GM19035 (cell line): Measurements from ENCODE around the gene NGF.

Experiments used
- ATAC-seq: cut with Tn5 transposase; IDR thresholded peaks from one replicate; pipeline ENCODE4 v1.9.1; 2021; ENCODE audit not compliant: unreplicated experiment

NGF gene

DNA sequence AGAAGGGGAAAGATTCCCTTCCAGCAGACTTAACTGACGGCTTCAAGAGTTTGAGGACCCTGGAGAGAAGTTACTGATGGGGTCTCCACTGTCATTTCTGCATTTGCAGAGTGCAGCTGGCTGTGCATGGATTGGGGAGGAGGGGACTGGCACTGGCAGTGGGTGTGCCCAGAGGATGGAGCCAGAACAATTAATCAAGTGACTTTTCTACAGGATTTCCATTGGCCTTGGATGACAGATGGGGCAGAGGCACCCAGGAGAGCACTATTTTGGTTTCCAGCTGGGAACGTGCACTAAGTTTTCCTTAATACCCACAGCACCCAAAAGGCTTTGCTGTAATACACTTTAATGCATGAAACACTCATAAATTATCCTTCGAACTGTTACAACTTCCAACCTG, 1.3 kb downstream of the NGF start:
- ATAC-seq: no peak

DNA sequence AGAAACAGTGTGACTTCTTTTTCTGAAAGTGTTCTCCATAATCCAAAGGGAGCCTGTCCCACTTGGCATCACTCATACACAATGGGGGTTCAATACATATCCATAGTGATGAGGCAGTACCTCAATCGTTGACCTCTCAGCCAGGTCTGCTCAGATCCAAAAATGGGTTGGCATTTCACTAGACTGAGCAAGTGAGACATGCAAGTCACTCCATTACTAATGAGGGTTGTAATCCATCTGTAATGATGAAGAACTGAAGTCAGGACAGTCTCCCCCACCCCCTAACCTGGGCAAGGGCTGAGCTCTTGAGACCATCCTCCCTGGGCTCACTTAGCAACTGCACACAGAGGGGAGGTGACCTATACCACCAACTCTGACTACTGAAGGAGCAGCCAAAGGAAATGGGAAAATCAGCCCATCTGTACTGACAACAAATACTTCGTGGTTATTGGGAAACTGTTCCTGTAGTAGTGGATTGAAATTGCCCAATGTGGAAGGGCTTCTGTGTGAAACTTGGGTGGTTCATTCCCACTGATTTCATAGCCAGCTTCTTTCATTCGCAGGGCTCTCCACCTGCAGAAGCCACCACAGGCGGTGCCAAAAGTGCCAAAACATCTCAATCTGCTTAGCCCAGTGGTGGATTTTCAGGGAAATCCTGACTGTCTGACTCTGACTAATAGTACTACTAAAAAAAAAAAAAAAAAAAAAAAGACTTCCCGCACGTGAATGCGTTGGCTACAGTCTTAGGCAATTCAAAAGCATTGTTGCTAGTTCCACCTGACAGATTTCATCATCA, 5.0 kb downstream of the NGF start:
- no peak for ATAC-seq

DNA sequence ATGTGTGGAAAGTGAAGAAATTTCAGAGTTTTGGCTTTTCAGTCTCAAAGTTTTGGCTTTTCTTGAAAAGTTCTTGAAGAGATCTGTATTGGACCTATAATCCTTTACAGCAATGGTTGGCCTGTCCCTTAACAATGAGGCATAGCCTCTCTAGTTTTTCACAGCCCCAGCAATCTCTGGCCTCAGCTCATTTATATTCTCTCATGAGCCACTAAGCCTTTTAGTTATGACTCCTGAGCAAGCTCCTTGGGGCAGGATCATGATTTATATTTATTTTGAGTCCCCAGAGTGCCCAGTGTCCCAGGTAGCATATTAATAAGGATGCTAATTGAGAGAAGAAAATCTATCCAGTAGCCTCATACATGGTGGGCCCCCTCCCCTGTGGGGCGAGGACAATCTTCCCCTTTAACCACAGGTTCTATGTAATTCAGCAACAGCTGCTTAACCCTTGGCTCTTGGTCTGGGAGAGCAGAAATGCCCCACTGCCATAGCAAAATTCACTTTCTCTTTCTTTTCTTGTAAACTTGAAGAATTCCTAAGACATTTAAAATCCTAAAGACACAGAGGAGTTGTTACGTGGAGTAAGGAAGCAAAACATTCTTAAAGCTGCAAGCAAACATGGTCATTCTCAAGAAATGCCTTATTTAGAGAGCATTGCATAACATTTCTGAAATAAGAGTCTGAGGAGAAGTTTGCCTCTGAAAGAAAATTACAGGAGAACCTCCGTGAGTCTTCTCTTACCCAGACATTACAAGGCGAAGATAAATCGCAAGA, 6.3 kb downstream of the NGF start:
- no peak for ATAC-seq

DNA sequence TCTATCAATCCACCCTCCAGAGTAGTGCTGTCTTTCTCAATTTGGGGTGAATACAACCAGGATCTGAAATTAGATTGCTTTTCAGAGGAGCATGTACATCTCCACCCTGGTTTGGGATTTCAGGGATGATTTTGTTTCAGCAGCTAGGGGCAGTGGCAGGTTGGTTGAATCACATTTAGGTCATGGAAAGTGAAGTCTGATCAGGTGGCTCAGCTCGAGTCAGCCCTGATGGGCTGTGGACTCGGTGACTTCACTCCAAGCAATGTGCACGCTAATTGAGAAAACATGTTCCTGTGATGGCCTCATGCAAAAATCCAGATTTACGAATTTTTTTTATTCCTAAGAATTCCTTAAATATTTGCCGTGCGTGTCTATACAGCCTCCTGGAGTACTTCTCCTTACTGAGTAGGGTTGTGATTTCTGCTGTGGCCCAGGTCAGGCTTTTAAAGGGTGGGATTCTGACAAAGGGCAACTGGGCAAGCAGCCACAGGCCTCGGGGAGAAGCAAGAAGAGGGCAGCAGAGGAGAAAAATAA, 7.5 kb downstream of the NGF start:
- ATAC-seq: no peak

DNA sequence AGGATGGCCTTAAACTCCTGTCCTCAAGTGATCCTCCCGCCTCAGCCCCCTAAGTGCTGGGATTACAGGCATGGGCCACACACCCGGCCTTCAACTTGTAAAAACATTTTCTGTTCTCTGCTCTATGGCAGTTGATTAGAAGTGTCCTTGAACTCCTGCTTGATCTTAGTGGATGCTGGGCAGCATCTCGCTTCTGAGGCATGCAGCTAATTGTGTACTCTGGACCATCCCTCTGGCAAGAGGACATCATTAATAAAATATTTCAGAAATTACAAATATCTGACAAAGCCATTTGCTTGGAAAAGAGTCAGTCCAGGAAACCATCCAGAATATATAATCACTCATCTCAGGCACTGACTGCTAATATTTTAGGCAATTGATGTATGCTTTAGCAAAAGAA, 8.1 kb downstream of the NGF start:
- ATAC-seq: no peak

DNA sequence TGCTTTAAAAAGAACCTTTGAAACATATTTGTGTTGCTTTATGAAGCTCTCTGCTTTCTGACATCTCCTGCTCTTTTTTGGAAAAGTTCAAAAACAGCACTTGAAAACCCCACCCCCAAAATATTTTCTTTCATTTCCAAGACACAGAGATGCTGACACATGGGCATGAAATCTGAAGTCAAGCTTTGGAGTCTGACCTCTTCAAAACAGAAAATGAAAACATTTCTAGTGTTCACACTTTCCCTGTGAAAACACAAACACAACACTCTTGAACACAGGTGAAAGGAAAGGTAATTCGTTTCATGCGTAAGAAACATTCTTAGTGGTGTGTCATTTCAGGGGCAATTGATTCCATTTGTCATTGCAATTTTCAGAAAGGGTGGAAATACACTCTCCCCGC, 10.8 kb downstream of the NGF start:
- ATAC-seq: no peak

DNA sequence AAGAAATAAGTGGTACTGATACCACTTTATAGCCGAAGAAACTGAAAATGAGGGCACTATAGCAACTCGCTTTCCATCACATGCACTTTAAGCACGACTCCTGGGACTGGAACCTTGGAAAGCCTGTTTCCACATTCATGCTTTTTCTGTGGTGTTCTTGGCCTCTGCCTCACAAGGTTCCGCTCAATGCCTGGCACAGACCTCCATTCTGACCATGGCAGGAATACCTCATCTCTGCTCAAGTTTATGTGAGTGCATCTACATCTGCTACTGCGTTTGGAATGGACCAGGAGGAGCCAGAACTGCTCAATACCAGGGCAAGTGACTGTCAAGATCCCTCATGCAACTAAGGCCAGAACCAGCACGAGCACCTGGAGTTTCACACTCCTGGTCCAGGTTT, 11.6 kb downstream of the NGF start:
- ATAC-seq: no peak

DNA sequence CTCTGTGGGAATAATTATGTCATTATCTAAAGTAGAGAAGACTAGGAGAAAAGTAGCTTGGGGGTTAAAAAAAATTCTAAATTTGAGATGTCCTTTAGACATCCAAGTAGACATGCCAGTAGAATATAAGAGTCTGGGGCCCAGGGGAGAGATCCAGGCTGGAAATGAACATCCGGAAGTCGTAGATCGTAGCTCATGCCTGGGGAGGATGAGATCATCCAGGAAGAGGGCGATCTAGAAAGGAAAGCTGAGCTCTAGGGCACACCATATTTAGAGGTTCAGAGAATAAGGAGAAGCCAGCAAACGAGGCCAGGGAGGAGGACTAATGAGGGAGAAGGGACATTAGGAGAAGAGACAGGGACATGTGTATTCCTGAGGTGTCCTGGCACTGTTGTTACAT, 12.2 kb downstream of the NGF start:
- no peak for ATAC-seq

DNA sequence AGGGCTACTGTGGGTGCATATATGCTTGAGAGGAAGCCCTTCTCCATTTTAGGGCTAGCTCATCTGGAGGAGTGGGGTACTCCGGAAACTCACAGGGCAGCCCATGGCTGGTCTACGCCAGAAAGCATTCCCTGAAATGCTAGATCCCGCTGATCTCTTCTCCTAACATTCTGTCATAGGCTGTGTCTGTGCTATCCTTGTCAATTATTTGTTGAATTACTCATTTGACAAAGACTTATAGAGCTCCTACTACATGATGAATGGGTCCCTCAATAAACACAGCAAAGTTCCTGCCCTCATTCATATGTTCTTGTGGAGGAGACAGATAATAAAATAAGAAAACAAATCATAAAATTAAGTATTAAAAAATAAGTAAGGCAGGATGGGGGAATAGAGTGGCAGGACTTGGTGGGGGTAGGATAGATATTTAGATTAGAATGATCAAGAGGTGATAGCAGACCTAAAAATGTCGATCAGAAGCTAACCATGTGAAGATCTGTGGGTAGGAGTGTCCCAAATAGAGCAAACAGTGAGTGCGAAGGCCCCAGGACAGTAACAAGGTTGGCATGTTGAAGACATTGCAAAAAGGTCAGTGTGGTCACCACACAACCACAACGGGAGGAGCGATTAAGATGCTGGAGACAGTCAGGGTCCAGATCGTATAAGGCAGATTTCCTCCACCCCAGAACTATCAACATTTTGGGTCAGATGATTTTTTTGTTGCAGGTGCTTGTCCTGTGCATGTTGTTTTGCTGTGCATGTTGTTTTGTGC, 13.2 kb downstream of the NGF start:
- no peak for ATAC-seq

DNA sequence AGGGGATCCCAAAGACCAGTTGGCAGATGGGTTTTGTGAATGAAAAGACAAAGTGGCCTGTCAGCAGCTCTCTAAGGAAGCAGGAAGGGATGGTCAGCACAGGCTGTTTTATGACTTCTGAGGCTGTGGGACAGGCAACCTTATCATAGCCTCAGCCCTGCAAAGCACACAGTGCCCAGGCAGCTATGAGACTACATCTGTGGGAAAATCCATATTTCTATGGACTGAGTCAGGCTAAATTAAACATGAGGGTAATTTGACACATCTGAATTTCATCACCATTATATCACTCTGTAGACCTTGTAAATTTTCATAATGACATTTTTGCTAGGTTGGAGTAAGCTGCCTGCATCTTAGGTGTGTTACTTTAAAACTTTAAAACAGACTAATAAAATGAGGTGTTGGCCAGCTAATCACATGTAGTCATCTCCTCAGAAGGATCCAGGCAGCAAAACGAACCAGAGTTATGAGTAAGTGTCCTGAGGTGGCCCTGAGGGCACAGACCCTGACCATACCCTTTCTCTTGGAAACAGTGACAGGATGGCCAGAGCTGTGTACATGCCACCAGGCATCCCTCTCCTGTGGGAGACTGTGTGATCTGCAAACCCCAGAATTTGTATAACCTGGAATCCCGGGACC, 14.6 kb downstream of the NGF start:
- no peak for ATAC-seq

DNA sequence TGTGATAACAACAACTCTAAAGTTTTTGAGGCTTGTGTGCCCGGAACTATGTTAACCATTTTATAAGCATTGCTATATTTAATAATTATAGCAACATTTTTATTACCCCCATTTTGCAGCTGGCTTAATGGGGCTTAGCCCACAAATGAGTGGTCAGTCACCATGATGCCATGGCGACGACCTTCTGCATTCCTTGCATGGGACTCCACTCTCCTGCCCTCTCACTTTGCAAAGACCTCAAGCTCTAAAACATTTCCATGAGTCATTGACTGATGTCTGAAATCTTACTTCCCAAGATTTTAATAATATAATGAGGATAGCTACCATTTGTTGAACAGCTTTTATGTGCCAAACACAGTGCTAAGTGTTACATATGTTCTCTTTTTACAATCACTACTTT, 15.4 kb downstream of the NGF start:
- ATAC-seq: no peak

DNA sequence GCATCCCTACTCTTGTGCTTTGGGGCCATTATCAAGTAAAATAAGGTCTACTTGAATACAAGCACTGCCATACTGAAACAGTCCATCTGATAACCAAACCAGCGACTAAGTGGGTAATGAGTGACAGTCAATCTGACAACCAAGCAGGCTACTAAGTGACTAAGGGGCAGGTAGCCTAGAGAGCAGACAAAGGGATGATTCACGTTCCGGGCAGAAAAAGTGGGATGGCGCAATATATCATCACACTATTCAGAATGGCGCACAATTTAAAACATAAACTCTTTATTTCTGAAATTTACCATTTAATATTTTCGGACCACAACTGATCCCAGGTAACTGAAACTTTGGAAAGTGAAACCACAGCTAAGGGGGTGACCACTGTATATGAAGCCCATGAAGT, 17.7 kb downstream of the NGF start:
- no peak for ATAC-seq

DNA sequence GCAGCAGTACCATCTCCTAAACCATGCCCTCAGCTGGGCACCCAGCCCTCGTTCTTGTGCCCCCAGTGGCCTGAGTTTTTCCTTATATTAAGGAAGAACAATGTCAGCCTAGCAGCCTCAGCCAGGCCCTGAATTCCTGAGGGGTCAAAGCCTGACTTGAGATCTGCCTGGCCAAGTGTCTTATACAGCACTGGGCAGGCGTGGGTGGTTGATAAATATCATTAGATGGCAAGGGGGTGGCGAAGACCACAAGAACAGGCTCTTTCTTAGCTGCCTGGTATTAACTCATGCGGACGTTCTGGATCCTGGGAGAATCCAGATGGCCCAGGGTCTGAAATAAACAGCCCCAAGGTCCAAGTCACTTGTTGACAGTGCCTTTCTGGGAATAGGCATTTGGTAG, 18.3 kb downstream of the NGF start:
- no peak for ATAC-seq

DNA sequence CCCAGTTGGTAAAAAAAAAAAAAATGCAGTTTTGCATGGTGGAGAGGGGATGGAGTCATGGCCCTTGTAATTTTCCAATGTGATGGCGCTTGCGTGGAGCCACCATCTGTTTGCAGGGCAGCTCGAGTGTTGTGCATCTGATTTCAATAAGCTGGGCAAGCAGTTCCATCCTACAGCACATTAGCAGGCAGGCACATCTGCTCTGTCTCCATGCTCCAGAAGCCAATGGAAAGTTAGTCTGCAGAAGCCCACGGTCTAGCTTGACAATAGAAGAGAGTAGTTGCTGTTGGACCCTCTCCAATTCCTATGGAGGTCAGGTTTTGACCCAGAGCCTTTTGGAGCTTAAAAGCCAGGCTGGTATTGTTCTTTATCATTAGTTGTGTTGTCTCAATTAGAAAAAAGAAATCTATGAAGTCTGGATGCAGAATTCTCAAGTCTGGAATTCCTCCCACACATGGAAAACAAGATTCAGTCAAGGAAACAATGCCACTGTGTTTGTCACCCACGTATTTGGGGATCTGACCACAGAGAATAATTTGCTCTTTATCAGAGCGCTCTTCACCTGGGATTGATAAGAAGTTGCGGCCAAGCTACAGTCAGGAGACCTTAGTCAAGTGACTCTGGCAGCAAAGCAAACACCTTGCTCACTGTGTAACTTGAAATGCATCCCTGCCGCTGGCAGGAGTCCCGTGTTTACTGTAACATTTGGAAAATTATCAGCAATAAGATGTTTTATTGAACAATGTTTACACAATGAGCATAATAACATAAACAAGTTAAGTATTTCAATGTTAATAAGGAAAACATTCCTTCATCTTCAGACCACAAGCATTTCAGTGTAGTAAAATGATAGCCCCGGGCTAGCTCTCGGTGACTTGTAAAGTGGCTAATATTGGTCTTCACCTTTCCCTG, 20.7 kb downstream of the NGF start:
- no peak for ATAC-seq

DNA sequence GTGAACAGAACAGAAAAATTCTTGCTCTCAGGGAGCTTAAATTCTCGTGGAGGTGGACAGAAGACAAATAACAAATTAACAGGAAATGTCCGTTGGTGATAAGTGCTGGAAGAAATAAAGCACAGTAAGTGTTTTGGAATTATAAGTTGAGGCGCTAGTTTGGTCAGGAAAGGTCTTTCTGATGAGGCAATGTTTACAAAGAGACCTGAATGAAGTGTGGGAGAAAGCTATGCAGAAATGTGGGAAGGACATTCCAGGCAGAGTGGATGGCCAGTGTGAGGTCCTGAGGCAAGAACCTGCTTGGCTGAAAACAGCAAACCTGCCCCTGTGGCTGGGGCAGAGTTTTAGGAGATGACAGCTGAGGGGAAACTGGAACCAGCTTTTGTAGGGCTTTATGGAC, 23.3 kb downstream of the NGF start:
- no peak for ATAC-seq

DNA sequence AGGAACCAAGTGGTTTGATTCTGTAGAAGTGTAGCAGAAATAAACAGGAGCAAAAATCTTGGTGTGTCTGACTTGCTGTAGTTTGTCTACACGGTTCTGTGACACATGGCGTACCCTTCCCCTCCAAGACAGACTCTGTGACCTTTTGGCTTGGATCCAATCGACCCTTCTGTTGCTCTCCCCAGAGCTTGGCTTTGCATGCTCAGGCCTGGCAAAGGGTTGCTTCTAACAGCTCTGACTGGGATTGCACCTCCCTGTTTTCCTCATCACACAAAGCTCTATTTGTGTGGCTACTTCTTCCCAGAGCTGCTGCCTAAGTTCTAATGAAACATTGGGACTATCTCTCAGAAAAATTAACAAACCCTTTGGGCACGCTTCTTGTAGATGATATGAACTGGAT, 24.0 kb downstream of the NGF start:
- ATAC-seq: no peak

DNA sequence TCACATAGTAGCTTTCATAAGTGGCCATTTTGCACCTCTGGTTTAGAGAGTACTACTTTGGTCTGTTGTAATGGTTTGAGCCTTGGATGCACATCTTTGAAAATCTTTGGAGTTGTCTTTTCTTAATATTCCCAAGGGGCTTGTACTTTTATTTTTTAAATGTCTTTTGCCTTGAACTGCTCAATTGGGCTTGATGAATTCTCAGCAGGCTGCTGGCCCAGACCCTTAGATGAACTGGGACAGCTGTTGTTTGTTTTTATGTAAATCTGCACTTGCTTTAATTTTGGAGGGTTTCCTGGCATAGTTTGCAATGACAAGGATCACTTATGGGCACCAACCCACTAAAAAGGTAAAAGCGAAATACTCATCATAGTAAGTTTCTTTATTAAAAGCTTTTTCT, 24.9 kb downstream of the NGF start:
- no peak for ATAC-seq

DNA sequence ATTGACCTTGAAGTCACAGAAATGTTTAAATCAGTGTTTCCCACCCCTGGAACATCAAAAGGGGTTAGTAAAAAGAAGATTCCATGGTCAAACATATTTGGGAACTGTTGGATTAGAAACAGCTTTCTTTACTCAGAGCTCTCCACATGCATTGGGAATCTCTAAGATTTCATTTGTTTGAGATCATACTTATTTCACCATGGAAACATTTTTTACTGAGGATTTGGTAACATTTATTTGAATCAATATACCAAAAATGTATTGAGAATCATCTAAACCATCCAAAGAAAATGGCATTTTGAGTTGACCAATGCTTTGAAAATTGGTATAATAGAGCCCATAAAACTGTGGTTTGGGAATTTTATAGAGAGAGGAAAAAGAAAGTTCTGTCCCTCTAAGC, 25.3 kb downstream of the NGF start:
- no peak for ATAC-seq

DNA sequence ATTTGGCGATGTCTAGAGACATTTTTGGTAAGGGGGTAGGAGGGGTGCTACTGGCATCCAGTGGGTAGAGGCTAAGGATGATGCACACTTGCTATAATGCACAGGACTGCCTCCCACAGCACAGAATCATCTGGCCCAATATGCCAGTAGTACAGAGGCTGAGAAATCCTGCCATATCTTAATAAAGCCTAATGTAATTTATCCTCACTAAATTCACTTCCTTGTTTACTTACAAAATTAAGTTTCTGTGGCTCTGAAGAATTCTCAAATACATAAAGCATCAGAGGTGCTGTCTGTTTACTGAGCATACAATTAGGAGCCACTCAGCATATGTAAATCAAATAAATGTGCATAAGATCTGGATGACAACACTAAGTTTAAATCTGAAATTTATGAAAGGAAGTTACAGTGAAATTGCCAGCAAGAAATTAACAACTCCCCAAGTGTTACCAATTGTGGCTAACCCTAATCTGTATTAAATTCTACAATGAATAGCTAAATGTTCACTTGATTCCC, 26.5 kb downstream of the NGF start:
- no peak for ATAC-seq
